ENCODE measurements around the gene SORCS1. TPM values are rescaled to one million over a fixed set of nuclear protein-coding genes. Genes with fewer than 3 reads are reported as not detected.

SORCS1 gene
- polyA plus RNA-seq, 3 donors, result 0.09 TPM; not detected in 2

DNA sequence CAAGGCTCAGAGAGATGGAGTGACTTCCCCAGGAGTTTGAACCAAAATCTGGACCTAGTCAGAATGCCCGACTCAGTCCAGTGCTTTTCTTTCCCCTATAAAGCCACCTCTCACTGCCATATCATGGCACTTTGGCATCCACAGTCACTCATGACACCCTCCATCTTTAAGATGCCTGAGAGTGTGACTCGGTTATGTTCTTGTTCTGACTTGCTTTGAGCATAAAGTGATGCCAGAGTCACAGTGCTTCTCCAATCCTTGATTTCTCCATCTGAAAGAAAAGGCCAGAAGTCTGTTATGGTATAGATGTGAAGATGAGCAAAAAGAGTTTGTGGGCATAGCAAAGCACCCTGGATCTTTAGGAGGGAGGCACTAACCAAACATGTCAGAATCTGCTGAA is 538.1 kb downstream of the SORCS1 start:
- no peaks in the 10 kb centered on the region for H3K4me1 ChIP-seq (ENCODE audit: control insufficient read depth in 1 of 2, insufficient read depth in 2 of 2, low read length in 2 of 2)
- H3K27me3 ChIP-seq (ENCODE audit: control insufficient read depth in 2 of 2, insufficient read depth in 2 of 2, low read length in 2 of 2), result no peaks in the 10 kb centered on the region

GRCh38 chr10:106625751-106626150 is 538.8 kb downstream of the SORCS1 start:
- H3K79me2 ChIP-seq (ENCODE audit: insufficient read depth, low read length), result no peaks in the 10 kb centered on the region
- no peak overlapping the region for H3K4me3 Mint-ChIP-seq
- no peak overlapping the region for H3K27ac ChIP-seq (ENCODE audit: low read depth in 1 of 2, low read length in 2 of 2)
- H3K4me1 ChIP-seq (ENCODE audit: control insufficient read depth in 1 of 2, insufficient read depth in 2 of 2, low read length in 2 of 2), result no peaks in the 10 kb centered on the region
- no peaks in the 10 kb centered on the region for H4K20me1 ChIP-seq (ENCODE audit: insufficient read depth, low read length)
- no peaks in the 10 kb centered on the region for H3K36me3 ChIP-seq (replicated peaks in 1 of 2; ENCODE audit: control insufficient read depth in 1 of 2, insufficient read depth in 2 of 2, low read length in 2 of 2)
- no peaks in the 10 kb centered on the region for H3K36me3 Mint-ChIP-seq
- H3K9ac ChIP-seq (ENCODE audit: insufficient read depth, low read length, poor library complexity, severe bottlenecking), result no peak overlapping the region
- 92% methylated on average over 5 of the region's 6 CpGs for WGBS (ENCODE audit: insufficient coverage)
- no peak overlapping the region for H3K27ac Mint-ChIP-seq
- H3K9me3 Mint-ChIP-seq, result no peaks in the 10 kb centered on the region
- no peaks in the 10 kb centered on the region for H3K27me3 ChIP-seq (ENCODE audit: control insufficient read depth in 2 of 2, insufficient read depth in 2 of 2, low read length in 2 of 2)
- no peak overlapping the region for H3K4me2 ChIP-seq (replicated peaks; ENCODE audit: extremely low read depth, low read length, poor library complexity, severe bottlenecking)
- no peak for DNase-seq
- H2AFZ ChIP-seq (ENCODE audit: insufficient read depth, low read depth, low read length, poor library complexity, severe bottlenecking), result no peak overlapping the region
- H3K27me3 Mint-ChIP-seq (ENCODE audit: low read depth in 3 of 3), result peaks cover 1 to 4% (median 1%) of the 10 kb centered on the region in 3 donors
- TF ChIP-seq, protein P1, sequence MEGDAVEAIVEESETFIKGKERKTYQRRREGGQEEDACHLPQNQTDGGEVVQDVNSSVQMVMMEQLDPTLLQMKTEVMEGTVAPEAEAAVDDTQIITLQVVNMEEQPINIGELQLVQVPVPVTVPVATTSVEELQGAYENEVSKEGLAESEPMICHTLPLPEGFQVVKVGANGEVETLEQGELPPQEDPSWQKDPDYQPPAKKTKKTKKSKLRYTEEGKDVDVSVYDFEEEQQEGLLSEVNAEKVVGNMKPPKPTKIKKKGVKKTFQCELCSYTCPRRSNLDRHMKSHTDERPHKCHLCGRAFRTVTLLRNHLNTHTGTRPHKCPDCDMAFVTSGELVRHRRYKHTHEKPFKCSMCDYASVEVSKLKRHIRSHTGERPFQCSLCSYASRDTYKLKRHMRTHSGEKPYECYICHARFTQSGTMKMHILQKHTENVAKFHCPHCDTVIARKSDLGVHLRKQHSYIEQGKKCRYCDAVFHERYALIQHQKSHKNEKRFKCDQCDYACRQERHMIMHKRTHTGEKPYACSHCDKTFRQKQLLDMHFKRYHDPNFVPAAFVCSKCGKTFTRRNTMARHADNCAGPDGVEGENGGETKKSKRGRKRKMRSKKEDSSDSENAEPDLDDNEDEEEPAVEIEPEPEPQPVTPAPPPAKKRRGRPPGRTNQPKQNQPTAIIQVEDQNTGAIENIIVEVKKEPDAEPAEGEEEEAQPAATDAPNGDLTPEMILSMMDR (IDR thresholded peaks at IDR 0.05), result no peak
- H3K9me3 ChIP-seq (replicated peaks in 1 of 2; ENCODE audit: control insufficient read depth in 1 of 2, insufficient read depth in 1 of 2, low read length in 2 of 2), result no peaks in the 10 kb centered on the region
- intact Hi-C loops (cut with micrococcal nuclease), result no loop called here
- H3K4me3 ChIP-seq (replicated peaks in 1 of 3; ENCODE audit: low read depth in 2 of 3, low read length in 3 of 3), result no peak overlapping the region
- H3K4me1 Mint-ChIP-seq, result no peaks in the 10 kb centered on the region

More for the DNA sequence above, 538.1 kb downstream of the SORCS1 start:
- H3K9me3 Mint-ChIP-seq, result no peaks in the 10 kb centered on the region
- Histone ChIP-seq H3K79me2 (ENCODE audit: insufficient read depth, low read length) (no peaks in the 10 kb centered on the region), H3K9me3 (replicated peaks in 1 of 2; ENCODE audit: control insufficient read depth in 1 of 2, insufficient read depth in 1 of 2, low read length in 2 of 2) (no peaks in the 10 kb centered on the region), H3K9ac (ENCODE audit: insufficient read depth, low read length, poor library complexity, severe bottlenecking) (no peak overlapping the region), H3K4me2 (replicated peaks; ENCODE audit: extremely low read depth, low read length, poor library complexity, severe bottlenecking) (no peak overlapping the region), H2AFZ (ENCODE audit: insufficient read depth, low read depth, low read length, poor library complexity, severe bottlenecking) (no peak overlapping the region), H4K20me1 (ENCODE audit: insufficient read depth, low read length) (no peaks in the 10 kb centered on the region), H3K27ac (ENCODE audit: low read depth in 1 of 2, low read length in 2 of 2) (no peak overlapping the region), H3K36me3 (replicated peaks in 1 of 2; ENCODE audit: control insufficient read depth in 1 of 2, insufficient read depth in 2 of 2, low read length in 2 of 2) (no peaks in the 10 kb centered on the region), H3K4me3 (replicated peaks in 1 of 3; ENCODE audit: low read depth in 2 of 3, low read length in 3 of 3) (no peak overlapping the region)
- no peak overlapping the region for H3K4me3 Mint-ChIP-seq
- DNase-seq, result no peak
- H3K27ac Mint-ChIP-seq, result no peak overlapping the region
- H3K27me3 Mint-ChIP-seq (ENCODE audit: low read depth in 3 of 3), result peaks cover 1 to 4% (median 1%) of the 10 kb centered on the region in 3 donors
- H3K4me1 Mint-ChIP-seq, result no peaks in the 10 kb centered on the region
- TF ChIP-seq, protein P1 (IDR thresholded peaks at IDR 0.05), result no peak
- intact Hi-C loops (cut with micrococcal nuclease), result no loop called here
- 100% methylated on average over 1 of the region's 2 CpGs for WGBS (ENCODE audit: insufficient coverage)
- H3K36me3 Mint-ChIP-seq, result no peaks in the 10 kb centered on the region

Measured in CD14-positive monocyte (primary cell).